Activated T-helper 17 cell treated with anti-CD3 and anti-CD28 coated beads, Interleukin-2, amount 50 U/mL, for 72 hours (primary cell): ENCODE measurements around the gene STARD7. TPM values are rescaled to one million over a fixed set of nuclear protein-coding genes. Genes with fewer than 3 reads are reported as not detected.
"Not testable (repeated sequence)": the region's sequence is repeated elsewhere in the genome, so short reads cannot be mapped to it uniquely, and the experiment has no call there.

ENCODE experiments used
- ATAC-seq: fragments of 150-1000 bp; cut with Tn5 transposase; replicated peaks from 2 replicates; pipeline ENCODE4 v1.10.0; 2021; ENCODE audit warnings: mild to moderate bottlenecking, moderate library complexity
- H3K27ac Mint-ChIP-seq: one replicate; pipeline ENCODE4 v1.8.0; 2022; ENCODE audit warnings: mixed read lengths
- H3K27me3 Mint-ChIP-seq: one replicate; pipeline ENCODE4 v1.8.0; 2022; ENCODE audit warnings: mixed read lengths
- H3K36me3 Mint-ChIP-seq: one replicate; pipeline ENCODE4 v1.8.0; 2022; ENCODE audit warnings: low read depth, mild to moderate bottlenecking, mixed read lengths
- H3K4me1 Mint-ChIP-seq: one replicate; pipeline ENCODE4 v1.8.0; 2022; ENCODE audit warnings: mixed read lengths
- H3K4me3 Mint-ChIP-seq: one replicate; pipeline ENCODE4 v1.8.0; 2022; ENCODE audit warnings: mild to moderate bottlenecking, mixed read lengths
- H3K9me3 Mint-ChIP-seq: one replicate; pipeline ENCODE4 v1.8.0; 2022; ENCODE audit warnings: mixed read lengths
- total RNA-seq, 2 donors: library from RNA; stranded (reverse); gene quantifications; one replicate each; pipeline ENCODE4 v1.2.3, GENCODE V29; 2022

Gene STARD7, protein sequence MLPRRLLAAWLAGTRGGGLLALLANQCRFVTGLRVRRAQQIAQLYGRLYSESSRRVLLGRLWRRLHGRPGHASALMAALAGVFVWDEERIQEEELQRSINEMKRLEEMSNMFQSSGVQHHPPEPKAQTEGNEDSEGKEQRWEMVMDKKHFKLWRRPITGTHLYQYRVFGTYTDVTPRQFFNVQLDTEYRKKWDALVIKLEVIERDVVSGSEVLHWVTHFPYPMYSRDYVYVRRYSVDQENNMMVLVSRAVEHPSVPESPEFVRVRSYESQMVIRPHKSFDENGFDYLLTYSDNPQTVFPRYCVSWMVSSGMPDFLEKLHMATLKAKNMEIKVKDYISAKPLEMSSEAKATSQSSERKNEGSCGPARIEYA
- 100 to 1,000 TPM; 140 to 190 TPM for total RNA-seq

DNA sequence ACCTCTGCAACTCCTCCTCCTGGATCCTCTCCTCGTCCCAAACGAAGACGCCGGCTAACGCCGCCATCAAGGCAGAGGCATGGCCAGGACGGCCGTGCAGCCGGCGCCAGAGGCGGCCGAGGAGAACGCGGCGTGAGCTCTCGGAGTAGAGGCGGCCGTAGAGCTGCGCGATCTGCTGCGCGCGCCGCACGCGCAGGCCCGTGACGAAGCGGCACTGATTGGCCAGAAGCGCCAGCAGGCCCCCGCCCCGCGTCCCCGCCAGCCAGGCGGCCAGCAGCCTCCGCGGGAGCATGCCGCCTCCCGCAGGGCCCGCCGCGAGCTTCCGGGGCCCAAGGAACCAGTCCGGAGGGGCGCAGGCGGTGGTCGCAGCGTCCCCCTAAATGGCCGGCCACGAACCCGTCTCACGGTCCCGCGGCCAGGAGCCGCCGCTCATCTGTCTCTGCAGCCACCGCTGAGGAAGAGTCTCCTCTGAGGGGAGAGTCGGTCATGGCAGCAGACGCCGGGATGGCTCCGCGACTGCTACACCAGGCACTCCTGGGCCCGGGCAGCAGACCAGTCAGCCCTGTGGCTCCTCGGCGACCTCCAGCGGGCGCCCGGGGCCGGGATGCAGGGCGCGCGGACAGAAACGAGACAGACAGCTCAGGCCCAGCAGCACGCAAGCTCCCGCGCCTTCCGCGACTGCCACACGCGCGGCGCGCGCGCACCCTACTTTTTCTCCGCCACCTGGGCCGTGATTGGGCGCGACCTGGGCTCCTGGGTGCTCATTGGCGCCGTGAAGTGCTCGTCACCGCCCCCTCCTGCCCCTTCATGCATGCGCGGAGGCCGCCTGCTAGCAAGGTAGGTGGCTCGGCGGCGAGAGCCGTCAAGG, at the start of gene STARD7:
Gene STARD7, minus strand, starts transcription at position 685 of the 868 bp plus-strand sequence. Its CDS starts 393 bp downstream, at position 292.
- Mint-ChIP-seq H3K27ac (peak within 1 kb of the TSS; percentile 88), H3K4me3 (peak within 1 kb of the TSS; percentile 93), H3K36me3 (peaks cover 47% of the 10 kb centered on the region), H3K27me3 (no peaks in the 10 kb centered on the region), H3K9me3 (no peaks in the 10 kb centered on the region), H3K4me1 (peaks cover 20% of the 10 kb centered on the region)
- ATAC-seq = peak; percentile 90

DNA sequence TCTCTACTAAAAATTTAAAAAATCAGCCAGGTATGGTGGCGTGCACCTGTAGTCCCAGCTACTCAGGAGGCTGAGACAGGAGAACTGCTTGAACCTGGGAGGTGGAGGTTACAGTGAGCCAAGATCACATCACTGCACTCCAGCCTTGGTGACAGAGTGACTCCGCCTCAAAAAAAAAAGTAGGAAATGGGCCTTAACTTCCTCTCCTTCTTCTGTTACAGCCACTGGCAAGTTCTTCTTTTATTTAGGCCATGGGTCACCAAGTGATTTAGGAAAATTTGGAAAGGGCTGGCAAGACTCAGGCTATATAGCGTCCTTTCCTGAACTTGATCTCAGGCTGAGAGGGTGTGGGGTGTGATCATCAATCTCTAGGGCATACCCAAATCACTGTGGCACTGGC, 49.1 kb upstream of the STARD7 start:
- not testable (repeated sequence) for H3K27ac Mint-ChIP-seq, H3K9me3 Mint-ChIP-seq, H3K27me3 Mint-ChIP-seq, H3K4me3 Mint-ChIP-seq, ATAC-seq
- Mint-ChIP-seq H3K4me1 (peaks cover 16% of the 10 kb centered on the region), H3K36me3 (peaks cover 77% of the 10 kb centered on the region)

DNA sequence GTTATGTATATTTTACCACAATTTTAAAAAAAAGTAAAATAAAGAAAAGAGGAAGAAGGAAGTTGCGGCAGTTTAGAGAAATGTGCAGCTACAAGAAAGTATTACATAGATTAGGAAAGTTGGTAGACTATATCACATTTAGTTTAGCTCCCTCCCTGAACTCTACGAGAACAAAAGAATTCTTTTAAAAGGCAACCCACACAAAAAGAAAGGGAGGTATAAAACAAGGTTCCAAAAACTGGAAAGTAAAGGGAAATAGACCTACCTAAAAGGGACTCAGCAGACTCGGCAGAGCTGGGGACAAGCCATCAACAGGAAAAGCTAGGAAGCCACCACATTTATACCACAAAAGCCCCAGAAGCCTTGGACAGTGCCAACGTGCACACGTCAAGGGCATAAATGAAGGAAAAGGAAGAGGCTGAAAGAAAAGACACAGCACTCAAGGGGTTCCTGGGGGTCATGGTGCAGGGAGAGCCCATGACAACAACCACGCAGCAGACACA, 48.0 kb upstream of the STARD7 start:
- Mint-ChIP-seq H3K9me3 (no peaks in the 10 kb centered on the region), H3K27ac (peak overlapping the region; percentile 56), H3K27me3 (no peaks in the 10 kb centered on the region), H3K4me1 (peaks cover 17% of the 10 kb centered on the region), H3K4me3 (no peak overlapping the region), H3K36me3 (peaks cover 77% of the 10 kb centered on the region)
- no peak for ATAC-seq

DNA sequence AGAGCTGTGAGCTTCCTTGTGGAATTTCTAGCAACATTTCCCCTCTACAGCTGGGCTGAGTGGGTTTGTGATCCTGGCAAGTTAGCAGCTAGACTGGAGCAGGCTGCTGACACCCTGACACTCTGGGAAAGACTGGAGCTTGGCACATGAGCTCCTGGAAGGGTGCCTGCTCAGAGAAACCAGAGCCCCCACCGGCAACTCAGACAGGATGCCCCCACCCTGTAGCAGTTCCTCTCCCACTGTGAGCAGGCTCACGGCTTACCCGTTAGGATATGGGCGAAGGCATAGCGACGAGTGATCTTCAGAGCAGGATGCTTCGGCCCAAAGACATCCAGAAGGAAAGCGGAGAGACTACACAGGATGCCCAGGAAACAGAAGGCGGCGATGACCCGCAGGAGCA, 45.9 kb upstream of the STARD7 start:
- Mint-ChIP-seq H3K27me3 (no peaks in the 10 kb centered on the region), H3K27ac (no peak overlapping the region), H3K36me3 (peaks cover 76% of the 10 kb centered on the region), H3K4me3 (no peak overlapping the region), H3K9me3 (no peaks in the 10 kb centered on the region), H3K4me1 (peaks cover 16% of the 10 kb centered on the region)
- ATAC-seq = no peak

DNA sequence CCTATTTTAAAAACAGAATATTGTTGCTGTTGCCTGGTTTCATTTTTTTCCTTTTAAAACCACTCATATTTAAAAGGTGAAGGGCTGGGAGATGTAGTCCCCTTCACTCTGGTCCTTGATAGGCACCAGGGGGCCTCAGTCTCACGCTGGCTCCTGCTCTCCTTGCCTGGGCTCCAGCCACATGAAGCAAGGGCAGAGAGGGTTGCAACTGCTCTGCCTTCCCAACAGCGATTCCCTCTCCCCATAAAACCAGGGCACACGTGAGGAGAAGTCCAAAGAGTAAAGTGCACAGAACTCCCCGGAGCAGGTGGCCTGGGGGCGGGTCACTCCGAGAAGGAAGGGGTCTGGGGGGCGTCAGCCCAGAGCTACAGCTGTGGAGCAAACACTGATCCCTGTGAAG, 44.4 kb upstream of the STARD7 start:
- no peak overlapping the region for H3K27ac Mint-ChIP-seq
- H3K4me3 Mint-ChIP-seq = no peak overlapping the region
- H3K9me3 Mint-ChIP-seq = no peaks in the 10 kb centered on the region
- no peaks in the 10 kb centered on the region for H3K27me3 Mint-ChIP-seq
- no peak for ATAC-seq
- peaks cover 75% of the 10 kb centered on the region for H3K36me3 Mint-ChIP-seq
- peaks cover 15% of the 10 kb centered on the region for H3K4me1 Mint-ChIP-seq

DNA sequence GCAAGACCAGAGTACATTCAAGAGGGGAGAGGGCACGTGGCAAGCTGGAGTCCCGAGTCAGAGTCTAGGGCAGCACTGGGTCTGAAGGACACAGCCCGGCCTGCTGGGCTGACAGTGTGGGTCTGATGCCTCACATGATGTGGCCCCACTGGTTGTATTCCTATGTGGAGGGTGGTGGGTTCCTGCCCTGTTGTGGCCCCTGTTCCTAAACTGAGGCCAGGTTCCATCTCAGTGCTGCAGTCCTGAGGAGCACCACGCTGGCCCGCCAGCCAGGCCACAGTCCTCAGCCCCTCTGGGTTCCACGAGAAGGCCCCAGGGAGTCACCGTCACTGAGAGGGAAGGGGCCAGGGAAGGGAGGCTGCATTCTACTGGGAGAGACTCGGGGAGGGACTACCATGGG, 43.9 kb upstream of the STARD7 start:
- H3K27ac Mint-ChIP-seq = peak overlapping the region; percentile 63
- ATAC-seq = no peak
- no peaks in the 10 kb centered on the region for H3K9me3 Mint-ChIP-seq
- H3K4me1 Mint-ChIP-seq = peaks cover 19% of the 10 kb centered on the region
- H3K27me3 Mint-ChIP-seq = no peaks in the 10 kb centered on the region
- peaks cover 70% of the 10 kb centered on the region for H3K36me3 Mint-ChIP-seq
- H3K4me3 Mint-ChIP-seq = no peak overlapping the region

DNA sequence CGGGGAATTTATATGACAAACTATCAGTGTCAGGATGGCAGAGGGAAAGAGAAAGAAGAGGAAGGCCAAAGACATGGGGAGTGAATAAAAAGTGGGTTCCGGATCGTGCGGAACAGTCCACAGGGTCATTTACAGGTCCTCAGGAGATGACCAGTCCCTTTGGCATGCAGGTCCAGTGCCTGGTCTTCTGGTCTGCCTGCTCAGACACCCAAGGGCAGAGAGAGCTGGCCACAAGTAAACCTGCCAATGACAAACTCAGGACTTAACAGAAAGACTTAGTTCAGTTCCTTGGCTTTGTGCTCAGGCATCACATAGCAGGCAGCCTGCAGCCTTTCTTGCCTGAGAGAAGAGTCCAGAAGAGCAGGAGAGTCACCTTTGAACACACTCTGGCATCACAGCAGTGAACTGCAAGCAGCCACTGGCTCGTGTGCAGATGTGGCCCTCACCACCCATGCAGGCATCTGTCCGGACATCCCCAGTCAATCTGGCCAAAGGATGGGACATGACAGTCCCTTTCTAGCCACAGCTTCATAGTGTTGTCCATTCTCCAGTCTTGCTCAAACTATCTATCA, 43.2 kb upstream of the STARD7 start:
- peak overlapping the region; percentile 63 for H3K27ac Mint-ChIP-seq
- H3K27me3 Mint-ChIP-seq = no peaks in the 10 kb centered on the region
- H3K36me3 Mint-ChIP-seq = peaks cover 66% of the 10 kb centered on the region
- H3K9me3 Mint-ChIP-seq = no peaks in the 10 kb centered on the region
- no peak for ATAC-seq
- H3K4me1 Mint-ChIP-seq = peaks cover 23% of the 10 kb centered on the region
- H3K4me3 Mint-ChIP-seq = no peak overlapping the region

DNA sequence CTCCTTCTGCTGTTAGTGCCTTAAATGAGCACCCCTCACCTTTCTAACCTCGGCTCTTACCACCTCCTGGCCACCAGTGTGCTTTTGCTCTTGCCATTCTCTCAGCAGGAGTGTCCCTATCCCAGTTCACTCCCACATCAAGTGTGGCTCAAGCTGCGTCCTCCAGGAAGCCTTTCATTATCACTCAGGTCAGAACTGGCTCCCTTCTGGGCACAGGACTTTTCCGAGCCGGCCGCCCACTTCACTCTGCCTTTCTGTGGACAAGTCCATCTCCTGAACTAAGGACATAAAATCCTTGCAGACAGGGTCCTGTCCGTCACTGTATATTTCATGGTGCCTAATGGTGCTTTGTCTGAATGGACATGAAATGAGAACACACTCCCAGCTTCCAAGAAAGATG, 41.6 kb upstream of the STARD7 start:
- no peak for ATAC-seq
- Mint-ChIP-seq H3K36me3 (peaks cover 50% of the 10 kb centered on the region), H3K27me3 (no peaks in the 10 kb centered on the region), H3K4me3 (no peak overlapping the region), H3K4me1 (peaks cover 36% of the 10 kb centered on the region), H3K27ac (peak overlapping the region; percentile 65), H3K9me3 (no peaks in the 10 kb centered on the region)

DNA sequence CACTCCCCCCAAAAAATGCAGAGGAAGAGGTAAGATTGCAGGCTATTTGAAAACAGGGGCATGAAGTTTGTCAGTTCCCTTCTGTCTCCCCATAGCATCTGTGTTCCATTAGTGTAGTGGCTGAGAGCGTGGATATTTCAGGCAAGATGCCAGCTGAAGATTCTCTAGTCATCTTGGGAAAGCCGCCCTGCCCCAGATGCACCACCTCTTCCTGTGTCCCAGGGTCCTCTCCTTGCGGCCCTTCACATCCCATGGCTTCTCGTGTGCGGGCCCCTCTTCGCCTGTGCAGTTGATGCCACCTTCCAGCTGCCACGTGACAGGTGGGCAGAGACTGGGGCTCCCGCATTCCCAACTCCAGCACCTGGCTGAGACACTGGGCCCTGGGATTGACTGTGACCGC, 41.0 kb upstream of the STARD7 start:
- Mint-ChIP-seq H3K4me3 (no peak overlapping the region), H3K27me3 (no peaks in the 10 kb centered on the region), H3K4me1 (peaks cover 39% of the 10 kb centered on the region), H3K36me3 (peaks cover 44% of the 10 kb centered on the region), H3K9me3 (no peaks in the 10 kb centered on the region), H3K27ac (peak overlapping the region; percentile 65)
- ATAC-seq = no peak

DNA sequence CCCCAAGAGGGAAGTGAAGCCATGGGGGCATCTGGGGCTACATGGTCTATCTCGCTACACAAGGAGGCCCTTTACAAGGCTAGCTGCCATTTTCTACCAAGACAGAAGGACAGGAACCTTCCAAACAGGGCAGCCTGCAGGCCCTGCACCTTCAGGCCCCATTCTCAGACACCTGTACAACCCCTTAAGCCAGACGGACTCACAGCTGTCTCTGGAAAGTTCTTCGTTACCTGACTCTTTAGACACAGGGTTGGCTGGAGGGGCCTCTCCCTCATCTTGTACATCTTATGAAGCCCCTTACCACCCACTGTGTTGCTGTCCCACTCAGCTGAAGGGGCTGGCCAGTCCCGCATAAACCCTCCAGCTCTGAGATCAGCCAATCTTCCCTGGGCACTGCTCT, 40.0 kb upstream of the STARD7 start:
- H3K27ac Mint-ChIP-seq = no peak overlapping the region
- H3K27me3 Mint-ChIP-seq = no peaks in the 10 kb centered on the region
- H3K4me3 Mint-ChIP-seq = no peak overlapping the region
- H3K36me3 Mint-ChIP-seq = peaks cover 34% of the 10 kb centered on the region
- ATAC-seq = no peak
- no peaks in the 10 kb centered on the region for H3K9me3 Mint-ChIP-seq
- H3K4me1 Mint-ChIP-seq = peaks cover 35% of the 10 kb centered on the region

DNA sequence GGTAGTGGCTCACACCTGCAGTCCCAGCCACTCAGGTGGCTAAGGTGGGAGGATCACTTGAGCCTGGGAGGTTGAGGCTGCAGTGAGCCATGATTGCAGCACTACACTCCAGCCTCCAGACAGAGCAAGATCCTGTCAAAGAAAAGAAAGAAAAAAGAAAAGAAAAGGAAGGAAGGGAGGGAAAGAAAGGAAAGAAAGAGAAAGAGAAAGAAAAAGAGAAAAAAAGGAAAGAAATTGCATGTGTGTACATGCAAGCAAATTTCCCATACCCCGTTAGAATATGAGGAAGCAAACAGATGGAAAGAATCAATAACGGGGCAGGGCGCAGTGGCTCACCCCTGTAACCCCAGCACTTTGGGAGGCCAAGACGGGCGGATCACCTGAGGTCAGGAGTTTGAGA, 39.3 kb upstream of the STARD7 start:
- no peak for ATAC-seq
- peaks cover 27% of the 10 kb centered on the region for H3K36me3 Mint-ChIP-seq
- no peaks in the 10 kb centered on the region for H3K27me3 Mint-ChIP-seq
- H3K4me1 Mint-ChIP-seq = peaks cover 40% of the 10 kb centered on the region
- H3K9me3 Mint-ChIP-seq = no peaks in the 10 kb centered on the region
- no peak overlapping the region for H3K4me3 Mint-ChIP-seq
- peak overlapping the region; percentile 53 for H3K27ac Mint-ChIP-seq

DNA sequence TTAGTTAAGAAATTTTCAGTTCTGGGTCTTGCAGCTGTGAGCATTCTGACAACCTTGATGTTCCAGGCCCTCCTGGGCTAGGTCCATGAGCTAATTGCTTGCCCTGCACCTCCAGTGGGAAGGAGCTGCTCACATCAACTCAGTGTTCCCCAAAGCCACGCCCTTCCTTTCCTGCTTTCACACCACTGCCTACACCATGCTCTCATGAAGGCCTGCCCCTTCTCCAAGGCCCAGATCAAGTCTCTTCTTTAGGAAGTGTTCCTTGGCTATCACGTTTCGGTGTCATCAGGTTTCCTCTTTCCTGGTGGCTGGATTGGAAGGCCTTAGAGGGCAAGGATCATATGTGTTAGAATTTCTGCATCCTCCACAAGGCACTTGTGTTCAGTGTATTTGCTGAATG, 38.4 kb upstream of the STARD7 start:
- Mint-ChIP-seq H3K4me3 (no peak overlapping the region), H3K27me3 (no peaks in the 10 kb centered on the region), H3K36me3 (peaks cover 18% of the 10 kb centered on the region), H3K27ac (peak overlapping the region; percentile 88), H3K4me1 (peaks cover 48% of the 10 kb centered on the region), H3K9me3 (no peaks in the 10 kb centered on the region)
- ATAC-seq = no peak

DNA sequence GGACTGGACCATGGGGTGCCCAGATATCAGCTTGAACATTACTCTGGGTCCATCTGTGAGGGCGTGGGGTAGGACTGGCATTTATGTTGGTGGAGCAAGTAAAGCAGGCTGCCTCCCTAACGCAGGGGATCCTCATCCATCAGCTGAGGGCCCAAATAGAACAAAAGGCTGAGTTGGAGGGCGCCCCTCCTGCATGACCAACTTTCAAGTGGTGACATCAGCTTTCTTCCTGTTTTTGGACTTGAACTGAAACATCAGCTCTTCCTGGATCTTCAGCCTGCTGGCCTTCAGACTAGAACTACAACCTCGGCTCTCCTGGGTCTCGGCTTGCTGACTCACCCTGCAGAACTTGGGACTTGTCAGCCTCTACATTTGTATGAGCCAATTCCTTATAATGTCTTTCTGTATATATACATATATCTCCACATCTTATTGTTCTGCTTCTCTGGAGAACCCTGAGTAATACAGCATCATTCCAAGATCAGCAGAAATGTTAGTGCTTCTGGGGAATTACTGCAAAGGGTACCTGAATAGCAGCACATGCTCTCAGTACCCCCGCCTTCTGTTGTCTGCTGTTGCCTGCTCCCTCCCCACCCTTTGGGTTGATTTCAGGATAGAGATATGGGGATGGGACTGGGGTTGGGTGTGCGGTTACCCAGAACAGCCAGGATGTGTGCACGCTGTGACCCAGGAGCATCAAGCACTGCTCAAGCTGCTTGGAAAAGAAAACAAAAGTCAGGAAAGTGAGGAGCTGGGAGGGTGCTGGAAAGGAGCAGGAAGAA, 37.2 kb upstream of the STARD7 start:
- H3K27ac Mint-ChIP-seq = peak overlapping the region; percentile 88
- H3K36me3 Mint-ChIP-seq = peaks cover 9% of the 10 kb centered on the region
- no peak for ATAC-seq
- peaks cover 55% of the 10 kb centered on the region for H3K4me1 Mint-ChIP-seq
- no peaks in the 10 kb centered on the region for H3K9me3 Mint-ChIP-seq
- H3K27me3 Mint-ChIP-seq = no peaks in the 10 kb centered on the region
- peak overlapping the region; percentile 25 for H3K4me3 Mint-ChIP-seq

DNA sequence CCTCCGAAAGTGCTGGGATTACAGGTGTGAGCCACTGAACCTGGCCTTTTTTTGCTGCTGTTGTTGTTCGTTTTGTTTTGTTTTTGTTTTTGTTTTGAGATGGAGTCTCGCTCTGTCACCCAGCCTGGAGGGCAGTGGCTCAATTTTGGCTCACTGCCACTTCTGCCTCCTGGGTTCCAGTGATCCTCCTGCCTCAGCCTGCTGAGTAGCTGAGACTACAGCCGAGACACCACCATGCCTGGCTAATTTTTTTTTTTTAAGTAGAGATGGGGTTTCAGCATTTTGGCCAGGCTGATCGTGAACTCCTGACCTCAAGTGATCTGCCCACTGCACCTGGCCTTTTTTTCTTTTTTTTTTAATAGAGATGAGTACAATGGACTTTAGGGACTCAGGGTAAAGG, 35.2 kb upstream of the STARD7 start:
- Mint-ChIP-seq H3K27me3 (no peaks in the 10 kb centered on the region), H3K9me3 (no peaks in the 10 kb centered on the region), H3K4me1 (peaks cover 49% of the 10 kb centered on the region), H3K4me3 (no peak overlapping the region), H3K36me3 (no peaks in the 10 kb centered on the region), H3K27ac (no peak overlapping the region)
- ATAC-seq = no peak
